Measurements from ENCODE around the gene DGKI. TPM values are rescaled to one million over a fixed set of nuclear protein-coding genes. Genes with fewer than 3 reads are reported as not detected.

DGKI gene
- total and polyA plus RNA-seq, 9 of the 15 experiments (the other 6 are each of a cell fraction or from before 2014, with no cell fraction given): 0.11 to 0.54 (median 0.15) TPM; not detected in 5

GRCh38 chr7:137404660-137405317, 442.0 kb downstream of the DGKI start (continued):
- TF ChIP-seq ZNF407 (IDR thresholded peaks at IDR 0.05; ENCODE audit: low read depth) (no peak), CSDE1 (IDR thresholded peaks at IDR 0.05) (no peak), ATF6 (CRISPR knock-in tag; IDR thresholded peaks at IDR 0.05) (no peak), WHSC1 (IDR thresholded peaks at IDR 0.05; ENCODE audit: low read length) (no peak), E2F5 (CRISPR knock-in tag; IDR thresholded peaks at IDR 0.05) (no peak), SMARCE1 (IDR thresholded peaks at IDR 0.05) (no peak), TAF9B (IDR thresholded peaks at IDR 0.05; ENCODE audit: partially characterized antibody) (no peak)
